Activated CD8-positive, alpha-beta memory T cell treated with anti-CD3 and anti-CD28 coated beads for 36 hours (primary cell): Measurements from ENCODE around the gene NHERF1. TPM values are rescaled to one million over a fixed set of nuclear protein-coding genes. Genes with fewer than 3 reads are reported as not detected.

Experiments used
- total RNA-seq, 2 experiments: library from RNA; stranded (reverse); gene quantifications; one replicate each; pipeline ENCODE4 v1.2.3, GENCODE V29; 2021

NHERF1 gene
- total RNA-seq, 2 experiments from 2014 or later = 135 to 143 TPM

Other genes with a start within 250 kb of the NHERF1 start
- not detected for gene CD300LB, start 217.2 kb upstream of the NHERF1 start, total RNA-seq
- gene CD300C, start 202.5 kb upstream of the NHERF1 start, total RNA-seq = not detected
- not detected for gene CD300H, start 181.1 kb upstream of the NHERF1 start, total RNA-seq
- gene CD300LD, start 156.3 kb upstream of the NHERF1 start, total RNA-seq = not detected
- not detected for gene CD300E, start 124.9 kb upstream of the NHERF1 start, total RNA-seq
- gene CD300LF, start 35.7 kb upstream of the NHERF1 start, total RNA-seq = not detected
- gene RAB37, start 11.4 kb upstream of the NHERF1 start, total RNA-seq = 1 to 10 TPM; 1.3 to 1.4 TPM
- 10 to 100 TPM; 44.4 to 49.6 TPM for gene NAT9, start 27.7 kb downstream of the NHERF1 start, total RNA-seq
- not detected for gene GRIN2C, start 111.3 kb downstream of the NHERF1 start, total RNA-seq
- gene FDXR, start 124.4 kb downstream of the NHERF1 start, total RNA-seq = 10 to 100 TPM; 21.0 to 22.5 TPM
- gene FADS6, start 145.0 kb downstream of the NHERF1 start, total RNA-seq = not detected
- gene USH1G, start 174.6 kb downstream of the NHERF1 start, total RNA-seq = not detected
- gene OTOP2, start 175.6 kb downstream of the NHERF1 start, total RNA-seq = not detected
- not detected for gene OTOP3, start 187.3 kb downstream of the NHERF1 start, total RNA-seq
- 1 to 10 TPM in 1 of 2 experiments, under 1 TPM in 1; 0.89 to 1.9 TPM for gene HID1, start 224.1 kb downstream of the NHERF1 start, total RNA-seq
- 1 to 10 TPM; 1.8 to 2.0 TPM for gene CDR2L, start 239.0 kb downstream of the NHERF1 start, total RNA-seq